GM18858 (cell line): ENCODE data around the gene RBMY1J.
"Not testable (repeated sequence)": the region's sequence is repeated elsewhere in the genome, so short reads cannot be mapped to it uniquely, and the experiment has no call there.

Experiments
- ATAC-seq: cut with Tn5 transposase; IDR thresholded peaks from one replicate; pipeline ENCODE4 v1.9.1; 2021; ENCODE audit not compliant: unreplicated experiment

The RBMY1J gene

GRCh38 chrY:22403110-22403509, at the start of gene RBMY1J:
Gene RBMY1J (plus strand): TSS chrY:22403410. CDS start chrY:22405448, 2,038 bp downstream.
- not testable (repeated sequence) for ATAC-seq

GRCh38 chrY:22367416-22367815, 35.8 kb upstream of the RBMY1J start:
- no peak for ATAC-seq

GRCh38 chrY:22370623-22371022, 32.6 kb upstream of the RBMY1J start:
- ATAC-seq = no peak

- no peak for ATAC-seq
Measured at GRCh38 chrY:22373494-22373893, 29.7 kb upstream of the RBMY1J start.

GRCh38 chrY:22444718-22445396, 41.6 kb downstream of the RBMY1J start:
- not testable (repeated sequence) for ATAC-seq

- not testable (repeated sequence) for ATAC-seq
Measured at GRCh38 chrY:22455522-22455921, 52.3 kb downstream of the RBMY1J start.

GRCh38 chrY:22461962-22462361, 58.8 kb downstream of the RBMY1J start:
- not testable (repeated sequence) for ATAC-seq
